T-helper 17 cell (primary cell): ENCODE data around the gene C12orf50. TPM values are rescaled to one million over a fixed set of nuclear protein-coding genes. Genes with fewer than 3 reads are reported as not detected.
"Not testable (repeated sequence)": the region's sequence is repeated elsewhere in the genome, so short reads cannot be mapped to it uniquely, and the experiment has no call there.

Source experiments
- ATAC-seq: fragments of 150-1000 bp; cut with Tn5 transposase; 2 replicates; pipeline ENCODE4 v1.10.0; 2021; ENCODE audit warnings: mild to moderate bottlenecking, moderate library complexity
- DNase-seq, 3 donors: peaks; one replicate each; pipeline versions ENCODE4 v3.0.0 to v3.0.0-alpha.2; 2020 to 2021
- H3K9me3 ChIP-seq: one replicate; pipeline ENCODE4 v1.7.0; 2013; ENCODE audit warnings: low read length, mild to moderate bottlenecking; ENCODE audit not compliant: control insufficient read depth, poor library complexity, severe bottlenecking
- H3K27ac Mint-ChIP-seq: one replicate; pipeline ENCODE4 v1.8.0; 2022; ENCODE audit warnings: mild to moderate bottlenecking, moderate library complexity, mixed read lengths
- H3K27me3 Mint-ChIP-seq: one replicate; pipeline ENCODE4 v1.8.0; 2022; ENCODE audit warnings: mixed read lengths
- H3K36me3 Mint-ChIP-seq: one replicate; pipeline ENCODE4 v1.8.0; 2022; ENCODE audit warnings: low read depth, mixed read lengths
- H3K4me1 Mint-ChIP-seq: one replicate; pipeline ENCODE4 v1.8.0; 2022; ENCODE audit warnings: mild to moderate bottlenecking, mixed read lengths
- H3K4me3 Mint-ChIP-seq: one replicate; pipeline ENCODE4 v1.8.0; 2022; ENCODE audit warnings: mild to moderate bottlenecking, moderate library complexity, mixed read lengths
- total RNA-seq, 4 donors: library from RNA in 2 of 4; stranded (reverse) in 2 of 4; gene quantifications; one replicate each; pipeline ENCODE4 v1.2.3 and lab custom pipeline; 2022 to 2026

C12orf50 gene
- total RNA-seq, 2 donors from 2014 or later, result 0.08 TPM; not detected in 1

- DNase-seq, result no peak
- Mint-ChIP-seq H3K4me3 (no peak overlapping the region), H3K4me1 (no peaks in the 10 kb centered on the region), H3K27ac (no peak overlapping the region), H3K36me3 (no peaks in the 10 kb centered on the region), H3K27me3 (no peaks in the 10 kb centered on the region)
- no peaks in the 10 kb centered on the region for H3K9me3 ChIP-seq
- no peak for ATAC-seq
Measured at GRCh38 chr12:87967871-87968270, 61.3 kb downstream of the C12orf50 start.

GRCh38 chr12:87960566-87960965 lies 68.6 kb downstream of the C12orf50 start:
- no peaks in the 10 kb centered on the region for H3K9me3 ChIP-seq
- H3K4me3 Mint-ChIP-seq, result no peak overlapping the region
- H3K36me3 Mint-ChIP-seq, result no peaks in the 10 kb centered on the region
- no peak overlapping the region for H3K27ac Mint-ChIP-seq
- H3K27me3 Mint-ChIP-seq, result peaks cover 5% of the 10 kb centered on the region
- DNase-seq (no peak), ATAC-seq (no peak)
- H3K4me1 Mint-ChIP-seq, result no peaks in the 10 kb centered on the region

- not testable (repeated sequence) for H3K4me3 Mint-ChIP-seq, H3K4me1 Mint-ChIP-seq, H3K9me3 ChIP-seq, H3K36me3 Mint-ChIP-seq, ATAC-seq, DNase-seq, H3K27me3 Mint-ChIP-seq, H3K27ac Mint-ChIP-seq
Measured at GRCh38 chr12:87954028-87954427, 75.2 kb downstream of the C12orf50 start.

GRCh38 chr12:87953256-87953860 lies 75.8 kb downstream of the C12orf50 start:
- no peaks in the 10 kb centered on the region for H3K27me3 Mint-ChIP-seq

GRCh38 chr12:87952850-87953249 lies 76.4 kb downstream of the C12orf50 start:
- Mint-ChIP-seq H3K27ac (no peak overlapping the region), H3K4me1 (no peaks in the 10 kb centered on the region)
- ATAC-seq, result no peak

More at GRCh38 chr12:87953256-87953860, 75.8 kb downstream of the C12orf50 start:
- H3K9me3 ChIP-seq, result no peaks in the 10 kb centered on the region
- ATAC-seq (no peak), DNase-seq (no peak)
- no peak overlapping the region for H3K4me3 Mint-ChIP-seq
- H3K36me3 Mint-ChIP-seq, result no peaks in the 10 kb centered on the region
- no peak overlapping the region for H3K27ac Mint-ChIP-seq
- H3K4me1 Mint-ChIP-seq, result no peaks in the 10 kb centered on the region

GRCh38 chr12:87952223-87952622 lies 77.0 kb downstream of the C12orf50 start:
- no peak overlapping the region for H3K27ac Mint-ChIP-seq
- no peak overlapping the region for H3K4me3 Mint-ChIP-seq
- no peak for DNase-seq

More at GRCh38 chr12:87952850-87953249, 76.4 kb downstream of the C12orf50 start:
- H3K4me3 Mint-ChIP-seq, result no peak overlapping the region
- DNase-seq, result no peak
- H3K9me3 ChIP-seq, result no peaks in the 10 kb centered on the region
- H3K36me3 Mint-ChIP-seq, result no peaks in the 10 kb centered on the region
- H3K27me3 Mint-ChIP-seq, result no peaks in the 10 kb centered on the region

GRCh38 chr12:87943762-87944161 lies 85.4 kb downstream of the C12orf50 start:
- no peaks in the 10 kb centered on the region for H3K9me3 ChIP-seq
- no peaks in the 10 kb centered on the region for H3K36me3 Mint-ChIP-seq
- DNase-seq, result no peak
- no peak overlapping the region for H3K27ac Mint-ChIP-seq
- H3K4me3 Mint-ChIP-seq, result no peak overlapping the region
- H3K4me1 Mint-ChIP-seq, result no peaks in the 10 kb centered on the region
- no peak for ATAC-seq
- H3K27me3 Mint-ChIP-seq, result no peaks in the 10 kb centered on the region

More at GRCh38 chr12:87952223-87952622, 77.0 kb downstream of the C12orf50 start:
- Mint-ChIP-seq H3K27me3 (no peaks in the 10 kb centered on the region), H3K4me1 (no peaks in the 10 kb centered on the region), H3K36me3 (no peaks in the 10 kb centered on the region)
- ATAC-seq, result no peak
- H3K9me3 ChIP-seq, result no peaks in the 10 kb centered on the region

GRCh38 chr12:87943023-87943422 lies 86.2 kb downstream of the C12orf50 start:
- Mint-ChIP-seq H3K4me3 (no peak overlapping the region), H3K4me1 (no peaks in the 10 kb centered on the region), H3K27ac (no peak overlapping the region), H3K36me3 (no peaks in the 10 kb centered on the region), H3K27me3 (no peaks in the 10 kb centered on the region)
- no peaks in the 10 kb centered on the region for H3K9me3 ChIP-seq
- ATAC-seq (no peak), DNase-seq (no peak)

GRCh38 chr12:87939182-87939581 lies 90.0 kb downstream of the C12orf50 start:
- H3K36me3 Mint-ChIP-seq, result no peaks in the 10 kb centered on the region
- H3K9me3 ChIP-seq, result no peaks in the 10 kb centered on the region
- no peaks in the 10 kb centered on the region for H3K27me3 Mint-ChIP-seq
- no peaks in the 10 kb centered on the region for H3K4me1 Mint-ChIP-seq
- ATAC-seq (no peak), DNase-seq (no peak)
- H3K27ac Mint-ChIP-seq, result no peak overlapping the region
- no peak overlapping the region for H3K4me3 Mint-ChIP-seq

- no peaks in the 10 kb centered on the region for H3K9me3 ChIP-seq
- no peak overlapping the region for H3K4me3 Mint-ChIP-seq
- H3K36me3 Mint-ChIP-seq, result no peaks in the 10 kb centered on the region
- no peaks in the 10 kb centered on the region for H3K4me1 Mint-ChIP-seq
- H3K27ac Mint-ChIP-seq, result no peak overlapping the region
- DNase-seq (no peak), ATAC-seq (no peak)
- H3K27me3 Mint-ChIP-seq, result no peaks in the 10 kb centered on the region
Measured at GRCh38 chr12:87935216-87935615, 94.0 kb downstream of the C12orf50 start.

GRCh38 chr12:87933991-87934390 lies 95.2 kb downstream of the C12orf50 start:
- Mint-ChIP-seq H3K4me1 (no peaks in the 10 kb centered on the region), H3K4me3 (no peak overlapping the region), H3K36me3 (no peaks in the 10 kb centered on the region), H3K27ac (no peak overlapping the region), H3K27me3 (no peaks in the 10 kb centered on the region)
- no peaks in the 10 kb centered on the region for H3K9me3 ChIP-seq
- no peak for DNase-seq
- ATAC-seq, result no peak

GRCh38 chr12:87931812-87932211 lies 97.4 kb downstream of the C12orf50 start:
- ATAC-seq, result no peak
- H3K27me3 Mint-ChIP-seq, result no peaks in the 10 kb centered on the region
- no peak for DNase-seq

GRCh38 chr12:87930627-87931026 lies 98.6 kb downstream of the C12orf50 start:
- no peak for ATAC-seq
- DNase-seq, result no peak
- no peaks in the 10 kb centered on the region for H3K36me3 Mint-ChIP-seq
- H3K27me3 Mint-ChIP-seq, result no peaks in the 10 kb centered on the region
- H3K27ac Mint-ChIP-seq, result no peak overlapping the region
- no peaks in the 10 kb centered on the region for H3K4me1 Mint-ChIP-seq
- no peak overlapping the region for H3K4me3 Mint-ChIP-seq
- no peaks in the 10 kb centered on the region for H3K9me3 ChIP-seq

More at GRCh38 chr12:87931812-87932211, 97.4 kb downstream of the C12orf50 start:
- Mint-ChIP-seq H3K36me3 (no peaks in the 10 kb centered on the region), H3K4me1 (no peaks in the 10 kb centered on the region), H3K27ac (no peak overlapping the region), H3K4me3 (no peak overlapping the region)
- no peaks in the 10 kb centered on the region for H3K9me3 ChIP-seq
